Fibroblast of pulmonary artery (primary cell): ENCODE results near the gene PITRM1.

Source experiments
- DNase-seq: peaks from one replicate; pipeline ENCODE4 v3.0.0-alpha.2; 2010; ENCODE audit warnings: low read depth
- H3K4me3 ChIP-seq: replicated peaks from 2 replicates; pipeline ENCODE4 v1.5.1; 2011; ENCODE audit warnings: low read depth, mild to moderate bottlenecking, control low read depth, low read length, moderate library complexity
- CTCF ChIP-seq: IDR thresholded peaks from 2 replicates; pipeline ENCODE4 v1.5.1; 2011; ENCODE audit warnings: mild to moderate bottlenecking, control low read depth, low read length, inconsistent platforms; ENCODE audit errors: missing control alignments

PITRM1 gene

GRCh38 chr10:3215153-3215775 is 42.7 kb upstream of the PITRM1 start:
- DNase-seq: no peak
- no peak overlapping the region for H3K4me3 ChIP-seq
- TF ChIP-seq CTCF: no peak

DNA sequence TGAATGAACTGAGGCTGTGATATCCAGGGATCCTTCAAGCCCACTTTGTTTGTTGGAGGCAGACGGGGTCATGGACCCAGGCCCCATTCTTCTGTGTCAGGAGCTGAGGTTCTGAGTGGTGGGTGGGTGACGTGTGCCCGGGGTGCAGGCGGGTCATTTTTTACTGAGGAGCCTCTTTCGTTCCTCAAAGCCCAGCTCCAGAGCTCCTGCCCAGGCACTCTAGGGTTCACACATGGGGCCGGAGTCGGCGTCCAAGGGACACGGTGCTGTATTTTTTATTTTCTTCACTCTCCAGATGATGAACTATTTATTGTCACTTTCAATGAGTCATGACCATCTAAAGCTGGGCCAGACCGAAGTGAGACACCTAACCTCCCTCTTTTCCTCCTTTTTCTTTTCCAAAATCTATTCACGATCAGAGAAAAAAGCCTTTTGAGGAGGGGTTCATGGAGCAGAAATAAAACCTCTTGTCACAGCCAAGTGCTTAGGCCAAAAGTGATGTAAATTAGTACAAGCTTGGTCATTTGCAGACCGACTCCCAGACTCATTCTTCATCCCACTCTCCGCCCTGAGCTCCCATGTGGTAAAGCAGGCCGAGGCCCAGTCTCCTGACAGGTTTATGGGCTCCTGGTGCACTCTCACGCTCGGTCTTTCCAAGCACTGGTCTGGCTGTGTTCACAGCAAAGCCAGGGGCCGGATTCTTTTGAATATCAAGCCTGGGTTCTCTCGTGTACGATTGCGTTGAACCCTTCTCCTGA is 41.4 kb upstream of the PITRM1 start:
- no peak for DNase-seq
- no peak for TF ChIP-seq CTCF
- no peak overlapping the region for H3K4me3 ChIP-seq

- no peak overlapping the region for H3K4me3 ChIP-seq
- peak; percentile 21 for DNase-seq
- TF ChIP-seq CTCF: no peak
Measured at GRCh38 chr10:3213208-3213607, 40.6 kb upstream of the PITRM1 start.

- no peak for DNase-seq
- no peak for TF ChIP-seq CTCF
- no peak overlapping the region for H3K4me3 ChIP-seq
Measured at GRCh38 chr10:3210251-3210877, 37.8 kb upstream of the PITRM1 start.

- no peak for TF ChIP-seq CTCF
- H3K4me3 ChIP-seq: no peak overlapping the region
- DNase-seq: no peak
Measured at GRCh38 chr10:3208481-3209406, 36.2 kb upstream of the PITRM1 start.

- H3K4me3 ChIP-seq: no peak overlapping the region
- TF ChIP-seq CTCF: no peak
- no peak for DNase-seq
Measured at GRCh38 chr10:3207351-3207750, 34.8 kb upstream of the PITRM1 start.
